IMR-90 (cell line): ENCODE data around the gene CAMTA1. TPM values are rescaled to one million over a fixed set of nuclear protein-coding genes. Genes with fewer than 3 reads are reported as not detected.

Experiments
- ATAC-seq: fragments of 200-7000 bp; cut with Tn5 transposase; 2 replicates; pipeline ENCODE4 v1.9.1; 2020; ENCODE audit warnings: low read depth, mild to moderate bottlenecking, moderate library complexity
- BruUV-seq: library from RNA; stranded (reverse); fragments of 400-500 nt; replicated peaks from 2 replicates; lab custom pipeline; 2021; lab: Mats Ljungman, UMichigan
- CTCF ChIA-PET: fragments of 300-600 bp; formaldehyde crosslinking; extraction: SDS; loops from one replicate; lab custom pipeline; 2021; ENCODE audit warnings: antibody characterized with exemption; lab: Yijun Ruan, JAX
- POLR2A ChIA-PET: fragments of 300-600 bp; sonication (Branson Sonifier 250); formaldehyde crosslinking; loops from one replicate; lab custom pipeline; 2022; ENCODE audit warnings: antibody characterized with exemption; ENCODE audit not compliant: unreplicated experiment; lab: Charles Lee
- DNase-seq: peaks from one replicate; pipeline ENCODE4 v3.0.0; 2013
- H2AFZ ChIP-seq: replicated peaks from 2 replicates; pipeline ENCODE3; 2013; ENCODE audit warnings: low read length, mild to moderate bottlenecking; ENCODE audit not compliant: poor library complexity
- H2AK5ac ChIP-seq: 2 replicates; pipeline ENCODE4 v1.6.1; 2013; ENCODE audit warnings: low read depth, low read length, inconsistent platforms
- H2AK9ac ChIP-seq: replicated peaks from 2 replicates; pipeline ENCODE3; 2013; ENCODE audit warnings: mild to moderate bottlenecking, low read depth, low read length, moderate library complexity; ENCODE audit not compliant: poor library complexity
- H2BK120ac ChIP-seq: 2 replicates; pipeline ENCODE4 v1.6.1; 2013; ENCODE audit warnings: low read depth, low read length, inconsistent platforms
- H2BK15ac ChIP-seq: 3 replicates; pipeline ENCODE4 v1.6.1; 2013; ENCODE audit warnings: low read depth, low read length, inconsistent platforms
- H2BK20ac ChIP-seq: 2 replicates; pipeline ENCODE4 v1.6.1; 2013; ENCODE audit warnings: low read depth, mild to moderate bottlenecking, inconsistent platforms, low read length, moderate library complexity
- H2BK5ac ChIP-seq: 2 replicates; pipeline ENCODE4 v1.6.1; 2013; ENCODE audit warnings: mild to moderate bottlenecking, low read depth, low read length, inconsistent platforms; ENCODE audit not compliant: poor library complexity, severe bottlenecking
- H3K14ac ChIP-seq: replicated peaks from 2 replicates; pipeline ENCODE4 v1.6.1; 2013; ENCODE audit warnings: low read depth, low read length, inconsistent platforms
- H3K18ac ChIP-seq: 2 replicates; pipeline ENCODE4 v1.6.1; 2013; ENCODE audit warnings: low read depth, low read length, control low read depth
- H3K23ac ChIP-seq: 2 replicates; pipeline ENCODE4 v1.6.1; 2013; ENCODE audit warnings: low read depth, low read length, inconsistent platforms
- H3K27ac ChIP-seq: 2 replicates; pipeline ENCODE4 v1.5.1; 2013; ENCODE audit warnings: mild to moderate bottlenecking, control low read depth, low read length; ENCODE audit not compliant: insufficient read depth
- H3K27me3 ChIP-seq: 2 replicates; pipeline ENCODE4 v1.6.1; 2013; ENCODE audit warnings: low read length; ENCODE audit not compliant: control insufficient read depth, insufficient read depth
- H3K36me3 ChIP-seq: 2 replicates; pipeline ENCODE4 v1.6.1; 2013; ENCODE audit warnings: low read length, mixed read lengths; ENCODE audit not compliant: control insufficient read depth, insufficient read depth
- H3K4ac ChIP-seq: 2 replicates; pipeline ENCODE4 v1.6.1; 2013; ENCODE audit warnings: low read depth, low read length, inconsistent platforms
- H3K4me1 ChIP-seq: 2 replicates; pipeline ENCODE4 v1.6.1; 2013; ENCODE audit warnings: low read length, mixed read lengths; ENCODE audit not compliant: control insufficient read depth, insufficient read depth
- H3K4me2 ChIP-seq: 2 replicates; pipeline ENCODE4 v1.6.1; 2013; ENCODE audit warnings: low read depth, mild to moderate bottlenecking, control low read depth, low read length, moderate library complexity
- H3K4me3 ChIP-seq: 2 replicates; pipeline ENCODE4 v1.5.1; 2013; ENCODE audit warnings: low read depth, mild to moderate bottlenecking, control low read depth, low read length, moderate library complexity; ENCODE audit not compliant: insufficient read depth
- H3K56ac ChIP-seq: 2 replicates; pipeline ENCODE4 v1.6.1; 2013; ENCODE audit warnings: low read length, inconsistent platforms; ENCODE audit not compliant: insufficient read depth; ENCODE audit errors: extremely low read depth
- H3K79me1 ChIP-seq, 2 experiments: 2 replicates each; pipeline ENCODE4 v1.6.1; 2013; ENCODE audit warnings: low read length in 2 of 2, inconsistent platforms in 1 of 2, low read depth in 1 of 2
- H3K9ac ChIP-seq: 2 replicates; pipeline ENCODE4 v1.6.1; 2013; ENCODE audit warnings: low read depth, low read length, control low read depth
- H3K9me1 ChIP-seq: 2 replicates; pipeline ENCODE4 v1.6.1; 2013; ENCODE audit warnings: low read length, inconsistent platforms; ENCODE audit not compliant: insufficient read depth
- H3K9me3 ChIP-seq: 2 replicates; pipeline ENCODE4 v1.6.1; 2013; ENCODE audit warnings: low read length; ENCODE audit not compliant: control insufficient read depth, insufficient read depth
- H4K20me1 ChIP-seq: 2 replicates; pipeline ENCODE4 v1.6.1; 2013; ENCODE audit warnings: low read length, inconsistent platforms; ENCODE audit not compliant: insufficient read depth
- H4K5ac ChIP-seq: 2 replicates; pipeline ENCODE4 v1.6.1; 2013; ENCODE audit warnings: mild to moderate bottlenecking, low read depth, low read length, control low read depth
- H4K8ac ChIP-seq, 2 experiments: 2 replicates each; pipeline ENCODE4 v1.6.1; 2013; ENCODE audit warnings: low read depth in 2 of 2, low read length in 2 of 2, control low read depth in 1 of 2, inconsistent platforms in 1 of 2
- H4K91ac ChIP-seq: 2 replicates; pipeline ENCODE4 v1.6.1; 2013; ENCODE audit warnings: low read depth, low read length, inconsistent platforms; ENCODE audit not compliant: insufficient read depth
- BHLHE40 ChIP-seq: fragments of 150-350 bp; IDR thresholded peaks from 2 replicates; pipeline ENCODE4 v1.6.1; 2016; ENCODE audit warnings: mild to moderate bottlenecking, low read depth, low read length
- CEBPB ChIP-seq: IDR thresholded peaks from 2 replicates; pipeline ENCODE4 v1.6.1; 2012; ENCODE audit warnings: low read depth, low read length, improper control_type of control experiment
- CHD1 ChIP-seq: IDR thresholded peaks from 2 replicates; pipeline ENCODE4 v1.6.1; 2012; ENCODE audit warnings: low read depth, low read length, improper control_type of control experiment
- ELK1 ChIP-seq: fragments of 150-350 bp; IDR thresholded peaks from 2 replicates; pipeline ENCODE4 v1.6.1; 2016; ENCODE audit warnings: low read depth, mild to moderate bottlenecking, low read length, moderate library complexity, borderline replicate concordance
- FOS ChIP-seq: fragments of 150-350 bp; IDR thresholded peaks from 2 replicates; pipeline ENCODE4 v1.6.1; 2016; ENCODE audit warnings: low read depth, low read length
- MAFK ChIP-seq: IDR thresholded peaks from 2 replicates; pipeline ENCODE4 v1.6.1; 2012; ENCODE audit warnings: low read depth, low read length, improper control_type of control experiment
- MAZ ChIP-seq: IDR thresholded peaks from 2 replicates; pipeline ENCODE4 v1.6.1; 2012; ENCODE audit warnings: low read depth, mild to moderate bottlenecking, low read length, improper control_type of control experiment, moderate library complexity, borderline replicate concordance
- MXI1 ChIP-seq: IDR thresholded peaks from 2 replicates; pipeline ENCODE4 v1.6.1; 2012; ENCODE audit warnings: low read depth, mild to moderate bottlenecking, low read length, moderate library complexity, borderline replicate concordance
- NFE2L2 ChIP-seq: fragments of 150-350 bp; IDR thresholded peaks from 2 replicates; pipeline ENCODE4 v1.6.1; 2016; ENCODE audit warnings: low read depth, mild to moderate bottlenecking, low read length
- POLR2A ChIP-seq: IDR thresholded peaks from 2 replicates; pipeline ENCODE4 v1.6.1; 2012; ENCODE audit warnings: mild to moderate bottlenecking, low read depth, low read length
- RAD21 ChIP-seq: IDR thresholded peaks from 2 replicates; pipeline ENCODE4 v1.6.1; 2012; ENCODE audit warnings: low read length, improper control_type of control experiment
- RCOR1 ChIP-seq: IDR thresholded peaks from 2 replicates; pipeline ENCODE4 v1.6.1; 2012; ENCODE audit warnings: mild to moderate bottlenecking, low read length, improper control_type of control experiment; ENCODE audit not compliant: insufficient replicate concordance
- RFX5 ChIP-seq: IDR thresholded peaks from 2 replicates; pipeline ENCODE4 v1.8.0; 2012; ENCODE audit warnings: low read depth, mild to moderate bottlenecking, low read length, moderate library complexity
- SMC3 ChIP-seq: fragments of 150-350 bp; IDR thresholded peaks from 2 replicates; pipeline ENCODE4 v1.6.1; 2016; ENCODE audit warnings: low read depth, mild to moderate bottlenecking, antibody characterized with exemption, low read length, moderate library complexity
- WGBS, 2 experiments: methylation state at CpG; one replicate each; pipeline versions ENCODE4 v1.1.5 to v1.1.7; 2013; ENCODE audit warnings: missing lambda C conversion rate in 2 of 2; ENCODE audit not compliant: insufficient read length in 1 of 2; ENCODE audit errors: extremely low coverage in 2 of 2; 5-methylcytosine and 5-hydroxymethylcytosine counted together
- dilution Hi-C: fragments of 300-500 bp; cut with HindIII; formaldehyde crosslinking; loops from one replicate; pipeline ENCODE4 v1.14.3; 2018; ENCODE audit warnings: low sequenced_read_pairs; ENCODE audit not compliant: unreplicated experiment
- in situ Hi-C: fragments of 300-500 bp; cut with MboI; formaldehyde crosslinking; loops from 3 replicates; pipeline ENCODE4 v1.14.3; 2019; ENCODE audit warnings: low sequenced_read_pairs, inconsistent platforms, mixed read lengths
- intact Hi-C: fragments of 100-400 bp; cut with micrococcal nuclease; formaldehyde crosslinking; loops from 2 replicates; pipeline ENCODE4 v1.10.0; 2022
- polyA plus RNA-seq, 3 experiments: library from polyadenylated mRNA; depleted of rRNA; stranded (reverse); fragments of >200 nt; gene quantifications; 2 replicates each; pipeline ENCODE4 v1.2.3, GENCODE V29; 2012; ENCODE audit warnings: low replicate concordance in 1 of 3
- total RNA-seq: library from RNA; depleted of rRNA; stranded (reverse); fragments of >200 nt; gene quantifications from 2 replicates; pipeline ENCODE4 v1.2.3, GENCODE V29; 2012
- TF ChIP-seq, protein P1 (sequence below): fragments of 150-350 bp; IDR thresholded peaks from 2 replicates; pipeline ENCODE4 v1.6.1; 2017; ENCODE audit warnings: mild to moderate bottlenecking, antibody characterized with exemption, low read length, low read depth

CAMTA1 gene
- total and polyA plus RNA-seq, 2 of the 4 experiments (the other 2 are of a cell fraction) = 35.5 to 74.3 TPM

DNA sequence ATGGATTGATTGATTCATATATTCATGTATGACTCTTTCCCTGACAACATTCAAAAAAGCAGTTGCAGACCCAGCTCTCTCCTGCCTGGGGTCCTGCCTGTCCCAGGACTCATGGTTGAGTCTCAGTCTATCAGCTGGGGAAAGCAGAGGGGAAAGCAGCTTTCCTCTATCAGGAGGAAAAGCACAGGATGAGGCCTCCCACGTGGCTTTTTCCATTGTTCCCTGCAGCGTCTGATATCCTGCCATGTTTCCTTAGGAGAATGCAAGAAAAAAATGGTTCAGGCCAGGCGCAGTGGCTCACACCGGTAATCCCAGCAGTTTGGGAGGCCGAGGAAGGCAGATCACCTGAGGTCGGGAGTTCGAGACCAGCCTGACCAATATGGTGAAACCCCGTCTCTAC is 852.8 kb downstream of the CAMTA1 start:
- H4K8ac ChIP-seq = no peak overlapping the region
- dilution Hi-C loops = no loop called here
- intact Hi-C loops = no loop called here
- H3K36me3 ChIP-seq = no peaks in the 10 kb centered on the region
- H2BK20ac ChIP-seq = no peak overlapping the region
- H3K56ac ChIP-seq = no peak overlapping the region
- peaks cover 3% of the 10 kb centered on the region; the same call in 1 of the 2 replicates for H3K4me1 ChIP-seq
- H3K27ac ChIP-seq = no peak overlapping the region
- H2BK5ac ChIP-seq = no peak overlapping the region
- H3K9me1 ChIP-seq = no peaks in the 10 kb centered on the region
- no peaks in the 10 kb centered on the region for H4K20me1 ChIP-seq
- H3K4ac ChIP-seq = no peak overlapping the region
- no peak for DNase-seq
- no peaks in the 10 kb centered on the region for H3K79me1 ChIP-seq
- 92% methylated on average over 2 of the region's 8 CpGs; no CpG with 5 or more reads in 1 of the 2 experiments for WGBS, 2 experiments
- H2AK9ac ChIP-seq = no peak overlapping the region
- ATAC-seq = no peak
- H4K5ac ChIP-seq = no peak overlapping the region
- POLR2A ChIA-PET = no interaction called here
- H3K27me3 ChIP-seq = peaks cover 10% of the 10 kb centered on the region; the same call in 1 of the 2 replicates
- H3K4me2 ChIP-seq = no peak overlapping the region
- no peak overlapping the region for H2BK15ac ChIP-seq
- TF ChIP-seq FOS = no peak
- no peak for TF ChIP-seq MAZ
- TF ChIP-seq MXI1 = no peak
- TF ChIP-seq ELK1 = no peak
- TF ChIP-seq RAD21 = no peak
- no peak for TF ChIP-seq MAFK
- TF ChIP-seq RFX5 = no peak
- no peak for TF ChIP-seq NFE2L2
- TF ChIP-seq CEBPB = no peak
- TF ChIP-seq BHLHE40 = no peak
- TF ChIP-seq, protein P1, sequence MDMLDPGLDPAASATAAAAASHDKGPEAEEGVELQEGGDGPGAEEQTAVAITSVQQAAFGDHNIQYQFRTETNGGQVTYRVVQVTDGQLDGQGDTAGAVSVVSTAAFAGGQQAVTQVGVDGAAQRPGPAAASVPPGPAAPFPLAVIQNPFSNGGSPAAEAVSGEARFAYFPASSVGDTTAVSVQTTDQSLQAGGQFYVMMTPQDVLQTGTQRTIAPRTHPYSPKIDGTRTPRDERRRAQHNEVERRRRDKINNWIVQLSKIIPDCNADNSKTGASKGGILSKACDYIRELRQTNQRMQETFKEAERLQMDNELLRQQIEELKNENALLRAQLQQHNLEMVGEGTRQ = no peak
- no peak for TF ChIP-seq CHD1
- TF ChIP-seq POLR2A = no peak
- TF ChIP-seq SMC3 = no peak
- no peak for TF ChIP-seq RCOR1
- no peak overlapping the region for H3K4me3 ChIP-seq
- no peak overlapping the region for H3K18ac ChIP-seq
- in situ Hi-C loops = no loop called here
- no peak overlapping the region for H3K9ac ChIP-seq
- no peaks in the 10 kb centered on the region for H3K9me3 ChIP-seq
- H2AK5ac ChIP-seq = no peak overlapping the region
- H3K14ac ChIP-seq = no peak overlapping the region
- BruUV-seq = no TSS peak
- no peak overlapping the region for H3K23ac ChIP-seq
- no peak overlapping the region for H2AFZ ChIP-seq
- H2BK120ac ChIP-seq = no peak overlapping the region
- CTCF ChIA-PET = no interaction called here
- H4K91ac ChIP-seq = no peak overlapping the region
